Endometrium (tissue), 2 donors: Measurements from ENCODE around the gene MAP7.
"Not testable (repeated sequence)": the region's sequence is repeated elsewhere in the genome, so short reads cannot be mapped to it uniquely, and the experiment has no call there.

Experiments
- FAIRE-seq: peaks from 2 replicates; lab custom pipeline; 2012; peaks lifted over from hg19 to GRCh38; lab: Jason Lieb, UNC
- donor health status: control.
- donor health status: control.

The MAP7 gene

DNA sequence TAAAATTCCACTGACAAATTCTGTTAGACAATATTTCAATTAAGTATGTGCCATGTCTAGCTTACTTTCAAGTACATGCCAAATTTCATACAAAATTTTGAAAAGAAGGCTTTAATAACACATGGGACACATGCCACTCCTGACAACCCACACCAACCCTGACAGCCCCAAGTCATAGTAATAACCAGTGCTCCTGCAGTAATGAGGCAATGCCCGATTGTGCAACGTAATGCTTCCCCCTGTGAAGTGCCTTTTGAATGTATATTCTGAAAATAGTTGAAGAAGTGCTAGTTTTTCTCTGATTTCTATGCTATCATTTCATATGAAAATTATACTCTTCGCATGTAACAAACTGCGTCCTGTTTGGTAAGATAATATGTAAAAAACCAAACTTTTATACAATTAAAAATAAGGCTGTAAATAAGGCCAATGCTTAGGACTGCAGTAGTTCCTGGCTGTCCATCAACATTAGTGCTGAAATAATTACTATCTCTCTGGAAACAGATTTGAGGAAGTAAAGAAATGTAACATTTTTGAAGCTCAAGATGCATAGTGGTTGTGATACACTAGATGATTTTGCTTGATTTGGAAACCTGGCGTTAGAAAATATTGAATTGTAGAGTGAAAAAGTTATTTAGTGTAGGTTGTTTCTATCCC, 134.7 kb downstream of the MAP7 start:
- FAIRE-seq: no peak

DNA sequence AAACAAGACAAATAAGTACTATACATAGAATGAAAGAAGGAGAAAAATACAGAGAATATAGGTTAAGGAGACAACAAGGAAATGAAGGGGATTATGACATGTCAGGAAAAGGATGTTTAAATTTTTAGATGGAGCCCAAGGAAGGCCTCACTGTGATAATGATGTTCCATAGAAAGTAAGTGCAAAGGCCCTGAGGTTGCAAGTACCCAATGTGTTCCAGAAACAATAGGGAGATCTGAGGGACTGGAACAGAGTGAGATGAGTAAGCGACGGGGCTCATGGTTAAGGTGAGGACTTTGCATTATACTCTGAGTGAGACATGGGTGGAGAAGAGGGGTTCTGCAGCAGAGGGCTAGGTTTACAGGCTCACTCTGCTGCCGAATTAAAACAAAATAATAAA, 137.8 kb downstream of the MAP7 start:
- no peak for FAIRE-seq

DNA sequence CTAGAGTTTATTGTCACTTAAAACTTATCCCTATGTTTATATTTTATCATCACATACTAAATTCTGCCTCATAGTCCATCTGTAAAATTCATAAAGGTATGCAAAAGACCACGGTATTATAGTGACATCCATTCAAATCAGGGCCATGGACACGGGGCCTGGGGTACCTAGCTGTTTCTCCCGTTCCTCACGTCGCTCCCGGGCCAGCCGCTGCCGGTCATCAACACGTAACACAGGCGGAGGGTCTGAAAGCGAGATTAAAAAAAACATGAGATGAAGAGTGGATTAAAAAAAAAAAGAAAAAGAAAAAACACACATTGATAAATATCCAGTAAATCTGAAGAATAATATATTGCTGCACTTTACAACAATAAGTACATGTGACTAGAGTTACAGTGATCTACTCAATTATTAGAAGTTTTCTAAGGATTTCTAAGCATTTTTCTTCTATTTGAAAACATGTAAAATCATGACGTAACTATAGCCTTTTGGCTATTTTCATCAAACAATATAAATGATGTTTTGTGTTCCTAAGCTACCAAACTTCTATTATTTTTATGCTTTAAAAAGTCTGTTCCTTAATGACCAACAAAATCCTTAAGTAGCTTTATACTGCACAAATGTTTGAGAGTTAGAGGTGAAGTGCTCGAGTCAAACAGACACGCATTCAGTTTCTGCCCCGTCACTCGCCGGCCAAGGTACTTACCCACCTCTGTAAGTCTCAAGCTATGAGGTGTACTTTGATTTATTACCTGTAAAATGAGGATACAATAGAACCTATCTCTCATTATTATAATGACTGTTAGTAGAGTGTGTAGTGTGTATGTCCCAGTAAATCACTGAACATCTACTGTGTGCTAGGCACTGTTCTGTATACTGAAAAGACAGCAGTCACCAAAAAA, 138.5 kb downstream of the MAP7 start:
- no peak for FAIRE-seq

DNA sequence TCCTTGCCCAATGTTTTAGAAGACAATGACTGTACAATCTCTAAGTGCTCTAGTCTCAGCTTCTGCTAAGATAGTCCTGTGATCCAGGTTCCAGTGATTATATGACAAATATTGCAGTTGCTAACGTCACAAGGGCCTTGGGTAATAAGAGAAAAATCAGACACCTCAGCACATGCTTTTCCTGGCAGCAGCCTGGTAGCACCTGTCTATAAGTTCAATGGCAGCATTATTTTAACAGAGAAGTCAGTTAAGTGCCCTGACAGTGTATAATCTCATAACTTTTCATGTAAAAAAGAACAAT, 139.2 kb downstream of the MAP7 start:
- no peak for FAIRE-seq

DNA sequence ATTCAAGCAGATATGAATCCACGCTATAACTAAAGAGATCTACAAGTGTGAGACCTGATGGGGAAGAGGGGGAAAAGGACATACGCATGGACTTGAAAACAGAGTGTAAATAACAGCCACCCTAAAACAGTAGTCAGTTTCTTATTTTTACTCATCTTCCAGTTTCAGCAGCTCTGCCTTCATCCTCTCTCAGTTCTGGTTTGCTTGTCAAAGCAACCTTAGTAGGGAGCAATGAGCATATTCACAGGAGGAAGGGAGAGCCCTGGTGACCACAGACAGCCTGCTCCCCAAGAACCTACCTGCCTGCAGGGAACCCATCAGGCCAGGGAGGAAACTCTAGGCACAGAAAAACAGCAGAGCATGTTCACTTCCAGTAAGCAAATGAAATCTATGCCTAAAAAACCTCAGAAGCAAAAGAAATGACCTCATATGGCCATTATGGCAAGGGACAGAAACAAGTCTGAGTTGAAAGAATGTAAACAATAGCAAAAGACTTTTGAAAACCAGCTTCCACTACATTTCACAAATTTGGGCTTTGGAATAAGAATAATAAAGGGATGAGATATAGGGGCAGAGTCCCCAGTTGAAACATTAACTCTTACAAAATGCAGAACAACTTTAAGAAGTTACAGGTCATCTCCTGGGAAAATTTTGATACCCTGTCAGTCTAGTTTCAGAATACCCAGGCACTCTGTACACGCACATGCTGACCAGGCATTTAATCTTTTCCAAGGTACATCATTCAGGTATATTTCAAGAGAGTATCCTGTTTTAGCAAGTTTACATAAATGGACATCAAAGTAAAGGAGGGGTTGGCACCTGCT, 139.8 kb downstream of the MAP7 start:
- peak; percentile 48 for FAIRE-seq

DNA sequence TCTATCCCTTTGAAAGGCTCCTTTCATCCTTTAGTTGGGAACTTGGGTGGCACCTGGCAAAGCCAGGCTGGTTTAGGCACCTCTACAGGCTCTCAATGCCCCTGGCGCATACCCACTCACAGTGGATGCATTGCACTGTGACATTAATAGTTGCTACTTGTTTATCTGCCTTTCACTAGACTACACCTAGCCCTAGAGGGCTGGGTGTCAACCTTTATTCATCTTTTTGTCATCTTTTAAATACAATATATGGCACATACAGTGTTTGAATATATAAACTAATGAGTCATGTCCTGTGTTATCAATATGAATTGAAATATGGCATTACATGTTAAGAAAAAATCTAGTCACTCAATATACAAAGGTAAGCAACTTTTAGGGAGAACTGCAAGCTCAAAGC, 140.6 kb downstream of the MAP7 start:
- FAIRE-seq: no peak

DNA sequence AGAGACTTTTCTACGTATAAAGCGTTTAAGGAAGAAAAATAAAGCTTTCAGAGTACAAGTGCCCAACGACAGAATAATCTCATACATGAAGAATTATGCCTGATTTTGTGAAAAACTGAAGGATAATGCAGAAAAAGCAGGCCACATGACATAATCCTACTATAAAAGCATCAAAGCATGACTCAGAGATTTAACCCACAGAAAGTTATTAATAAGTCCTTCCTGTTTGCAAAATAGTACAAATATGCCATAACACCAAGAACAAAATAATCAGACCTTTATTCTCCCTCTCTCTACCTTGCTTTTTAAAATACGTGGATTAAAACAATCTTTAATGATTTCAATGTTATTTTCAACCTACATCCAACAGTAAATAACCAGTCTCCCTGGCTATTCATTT, 142.0 kb downstream of the MAP7 start:
- no peak for FAIRE-seq

DNA sequence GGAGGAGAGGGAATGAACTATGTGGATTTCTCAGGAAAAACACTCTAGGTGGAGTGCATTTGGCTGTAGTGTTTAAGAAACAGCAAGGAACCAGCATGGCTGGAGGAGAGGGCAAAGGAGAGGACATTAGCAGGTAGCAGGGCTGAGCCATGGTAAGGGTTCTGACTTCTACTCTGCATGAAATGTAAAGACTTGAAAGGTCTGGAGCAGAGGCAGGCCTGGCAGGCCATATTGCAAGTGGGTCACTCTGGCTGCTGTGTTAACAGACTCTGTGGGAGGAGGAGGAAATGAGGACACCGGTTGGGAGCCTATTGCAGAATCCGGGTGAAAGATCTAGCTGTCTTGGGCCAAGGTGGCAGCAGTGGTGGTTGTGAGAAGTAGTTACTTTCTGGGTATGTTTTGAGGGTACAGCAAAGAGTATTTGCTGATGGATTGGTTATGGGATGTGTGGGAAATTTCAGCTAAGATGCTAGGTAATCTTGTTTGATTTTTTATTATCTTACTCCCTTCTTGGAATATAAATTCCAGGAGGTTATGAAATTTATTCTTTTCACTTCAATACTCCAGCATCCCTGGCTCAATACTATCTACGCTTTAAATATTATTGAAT, 144.7 kb downstream of the MAP7 start:
- no peak for FAIRE-seq

DNA sequence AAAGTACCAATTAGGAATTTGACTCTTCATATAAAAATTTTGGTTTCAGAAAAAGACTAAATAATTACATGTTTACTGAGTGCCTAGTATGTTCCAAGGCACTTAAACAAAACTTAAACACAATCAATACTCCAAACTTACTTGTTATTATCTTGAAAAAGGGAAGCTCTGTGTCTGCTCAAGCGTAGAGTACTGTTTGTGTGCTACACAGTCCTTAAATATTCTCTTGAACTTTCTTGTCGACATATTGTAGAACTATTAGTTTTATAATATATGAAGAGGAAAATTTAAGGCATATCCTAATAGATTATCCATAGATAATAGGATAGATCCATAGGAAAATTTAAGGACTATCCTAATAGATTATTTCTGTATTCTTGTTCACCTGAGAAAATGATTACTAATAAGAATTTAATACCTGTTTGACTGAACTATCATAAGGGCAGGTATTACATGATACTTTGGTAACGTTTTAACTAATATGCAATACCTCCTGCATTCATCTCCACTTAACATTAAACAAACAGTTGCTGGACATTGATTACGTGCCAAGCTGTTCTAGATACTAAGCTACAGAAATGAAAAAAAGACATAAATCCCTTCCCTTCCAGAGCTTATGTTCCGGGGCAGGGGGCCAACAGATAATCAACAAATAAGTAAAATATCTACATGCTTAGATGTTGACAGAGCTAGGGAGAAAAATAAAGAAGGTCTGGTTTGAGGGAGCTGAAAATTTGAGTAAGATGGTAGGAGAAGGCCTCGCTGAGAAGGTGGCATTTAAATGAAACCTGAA, 145.4 kb downstream of the MAP7 start:
- FAIRE-seq: no peak

DNA sequence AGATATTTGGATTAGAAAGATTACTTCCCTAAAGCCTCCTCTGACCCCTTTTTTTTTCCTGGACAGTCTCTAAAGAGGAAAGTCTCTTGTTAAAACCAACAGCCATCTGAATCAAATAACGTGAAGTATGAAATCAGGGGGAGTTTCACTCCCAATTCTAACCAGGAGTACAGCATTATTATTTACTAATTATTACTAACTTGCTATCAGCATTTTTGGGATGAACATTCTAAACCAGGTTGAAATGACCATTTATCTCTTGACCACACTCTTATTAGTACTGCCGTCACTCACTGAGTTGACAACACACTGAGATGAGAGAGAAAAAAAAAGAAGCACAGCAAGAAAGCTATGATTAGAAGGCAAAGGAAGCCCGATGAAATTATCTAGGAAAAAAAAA, 146.2 kb downstream of the MAP7 start:
- FAIRE-seq: no peak

DNA sequence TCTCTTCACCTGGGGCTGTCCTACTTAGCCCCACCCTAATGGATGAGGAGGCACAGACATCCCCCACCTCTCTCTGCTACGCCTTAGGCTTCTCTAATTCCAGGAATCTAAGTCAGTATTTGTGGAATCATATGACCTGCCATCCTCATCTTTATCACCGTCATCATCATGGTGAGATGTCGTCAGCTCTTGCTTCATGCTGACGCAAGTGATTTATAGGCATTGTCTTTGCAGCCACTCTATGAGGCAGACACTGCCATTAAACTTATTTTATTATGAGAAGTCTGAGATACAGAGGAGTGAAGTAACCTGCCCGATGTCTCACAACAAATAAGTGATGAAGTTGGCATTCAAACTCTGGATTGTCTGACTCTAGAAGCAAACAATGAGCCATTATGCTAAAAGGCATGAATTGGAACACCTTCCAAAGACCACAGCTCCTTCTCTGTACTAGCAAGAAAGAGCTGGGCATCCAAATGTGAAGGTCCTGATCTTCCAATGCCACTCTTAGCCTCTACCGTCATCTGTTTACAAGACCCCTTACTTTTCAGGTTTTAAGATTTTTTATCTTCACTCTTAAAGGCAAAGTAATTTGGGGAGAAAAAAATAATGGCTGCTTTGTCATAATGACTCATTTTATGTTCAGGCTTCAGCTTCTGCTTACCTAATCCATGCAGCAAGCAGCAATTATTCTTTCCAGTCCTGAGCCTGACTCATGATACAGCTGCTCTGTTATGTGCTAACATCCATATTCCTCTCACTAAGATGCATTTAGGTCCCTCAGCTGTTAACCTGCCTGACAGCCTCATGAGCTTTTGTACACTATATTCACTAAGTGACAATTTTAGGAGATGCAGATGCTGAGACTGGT, 146.9 kb downstream of the MAP7 start:
- FAIRE-seq: no peak

DNA sequence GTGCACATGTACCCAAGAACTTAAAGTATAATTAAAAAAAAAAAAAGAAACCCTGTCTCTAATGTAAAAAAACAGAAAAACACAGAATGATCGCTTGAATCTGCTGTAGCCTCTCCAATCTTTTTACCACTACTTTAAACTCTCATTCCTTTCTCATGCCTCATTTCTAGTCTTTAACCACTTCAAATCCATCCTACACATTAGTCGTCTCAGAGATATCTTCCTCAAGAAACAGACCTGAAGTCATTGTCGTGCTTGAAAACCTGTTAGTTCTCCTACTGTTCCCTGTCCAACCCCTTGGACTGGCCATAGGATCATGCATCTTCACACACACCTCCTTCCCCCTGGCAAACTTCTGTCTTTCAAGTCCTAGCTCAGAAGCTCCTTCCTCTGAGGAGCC, 148.5 kb downstream of the MAP7 start:
- FAIRE-seq: no peak

DNA sequence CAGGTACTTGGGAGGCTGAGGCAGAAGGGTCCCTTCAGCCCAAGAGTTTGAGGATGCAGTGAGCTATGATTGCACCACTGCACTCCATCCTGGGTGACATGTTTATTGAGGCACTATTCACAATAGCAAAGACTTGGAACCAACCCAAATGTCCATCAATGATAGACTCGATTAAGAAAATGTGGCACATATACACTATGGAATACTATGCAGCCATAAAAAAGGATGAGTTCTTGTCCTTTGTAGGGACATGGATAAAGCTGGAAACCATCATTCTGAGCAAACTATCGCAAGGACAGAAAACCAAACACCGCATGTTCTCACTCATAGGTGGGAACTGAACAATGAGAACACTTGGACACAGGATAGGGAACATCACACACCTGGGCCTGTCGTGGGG, 149.0 kb downstream of the MAP7 start:
- FAIRE-seq: not testable (repeated sequence)

DNA sequence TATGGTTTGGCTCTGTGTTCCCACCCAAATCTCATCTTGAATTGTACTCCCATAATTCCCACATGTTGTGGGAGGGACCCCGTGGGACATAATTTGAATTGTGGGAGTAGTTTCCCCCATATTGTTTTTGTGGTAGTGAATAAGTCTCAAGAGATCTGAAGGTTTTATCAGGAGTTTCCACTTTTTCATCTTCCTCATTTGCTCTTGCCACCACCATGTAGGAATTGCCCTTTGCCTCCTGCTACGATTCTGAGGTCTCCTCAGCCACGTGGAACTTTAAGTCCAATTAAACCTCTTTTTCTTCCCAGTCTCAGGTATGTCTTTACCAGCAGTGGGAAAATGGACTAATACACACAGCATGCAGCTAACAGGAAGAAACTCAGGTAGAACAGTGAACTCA, 151.8 kb downstream of the MAP7 start:
- no peak for FAIRE-seq

DNA sequence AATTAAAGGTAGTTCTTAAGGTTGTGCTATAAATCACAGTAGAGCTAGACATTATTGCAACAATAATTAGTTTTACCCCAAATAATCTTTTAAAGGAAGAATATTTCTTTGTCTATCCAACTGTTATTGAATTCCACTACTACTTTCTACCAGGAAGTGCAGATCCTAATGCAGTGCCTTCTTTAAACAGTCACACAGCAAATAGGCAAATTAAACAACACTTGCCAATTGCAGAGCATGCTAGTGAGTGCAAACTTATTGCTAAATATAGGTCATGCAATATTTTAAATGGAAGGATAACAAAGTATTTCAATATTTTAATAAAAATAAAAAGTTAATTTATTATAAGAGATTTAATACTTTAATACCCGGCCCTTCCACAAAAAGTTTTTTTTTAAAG, 153.3 kb downstream of the MAP7 start:
- no peak for FAIRE-seq

DNA sequence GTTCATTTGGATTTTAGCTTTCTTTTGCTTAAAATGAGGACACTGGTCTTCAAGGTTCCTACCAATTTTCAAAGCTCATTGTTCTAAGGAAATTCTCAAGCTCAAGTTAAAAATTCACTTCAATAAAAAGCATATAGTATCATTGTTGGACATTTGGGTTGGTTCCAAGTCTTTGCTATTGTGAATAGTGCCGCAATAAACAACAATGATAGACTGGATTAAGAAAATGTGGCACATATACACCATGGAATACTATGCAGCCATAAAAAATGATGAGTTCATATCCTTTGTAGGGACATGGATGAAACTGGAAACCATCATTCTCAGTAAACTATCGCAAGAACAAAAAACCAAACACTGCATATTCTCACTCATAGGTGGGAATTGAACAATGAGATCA, 159.3 kb downstream of the MAP7 start:
- not testable (repeated sequence) for FAIRE-seq

DNA sequence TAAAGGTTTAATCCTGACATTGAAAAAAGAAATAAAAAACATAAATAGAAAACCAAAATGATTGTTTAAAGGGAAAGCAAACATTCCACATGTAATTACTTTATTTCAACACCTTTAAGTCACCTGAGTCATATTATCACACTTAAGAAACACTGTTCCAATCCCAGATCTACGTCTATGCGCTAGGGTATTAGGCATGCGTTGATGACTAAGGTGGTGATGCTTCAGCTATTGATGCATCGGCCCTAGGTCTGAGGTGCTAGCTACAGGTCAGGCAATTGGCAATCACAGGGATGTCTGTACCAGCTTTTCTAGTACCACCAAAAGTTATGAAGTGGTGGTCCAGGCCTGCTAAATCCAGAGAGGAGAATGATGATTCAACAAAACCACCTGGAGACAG, 162.9 kb downstream of the MAP7 start:
- no peak for FAIRE-seq

DNA sequence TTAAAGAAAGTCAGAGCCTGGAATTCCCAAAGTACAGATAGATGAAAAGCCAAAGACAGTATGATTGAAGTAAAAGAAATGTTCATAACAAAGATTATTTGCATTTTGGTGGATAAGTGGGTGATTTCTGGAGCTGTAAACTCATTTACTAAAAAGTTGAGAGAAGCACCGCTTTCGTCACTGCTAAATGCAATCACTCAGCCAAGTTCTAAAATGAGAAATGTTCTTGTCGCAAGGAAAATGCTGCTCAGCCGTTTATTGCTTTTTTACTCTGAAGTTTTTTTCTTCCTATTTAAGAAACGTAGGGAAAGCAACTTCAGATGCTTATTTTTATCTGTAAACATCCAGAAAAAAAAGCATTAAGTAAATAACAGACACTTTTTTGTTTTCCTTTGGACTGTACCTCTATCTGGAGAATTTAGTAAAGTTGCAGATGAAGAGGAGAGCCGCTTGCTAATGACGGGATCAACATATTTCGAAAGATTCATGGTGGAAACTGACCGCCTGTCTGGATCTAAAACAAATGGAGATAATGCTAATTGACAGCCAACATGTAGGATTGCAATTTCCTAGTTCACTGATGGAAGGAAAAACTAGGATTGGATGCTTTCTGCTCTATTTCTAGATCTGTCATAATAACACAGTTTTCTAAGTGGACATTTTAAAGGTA, 166.8 kb downstream of the MAP7 start:
- no peak for FAIRE-seq

DNA sequence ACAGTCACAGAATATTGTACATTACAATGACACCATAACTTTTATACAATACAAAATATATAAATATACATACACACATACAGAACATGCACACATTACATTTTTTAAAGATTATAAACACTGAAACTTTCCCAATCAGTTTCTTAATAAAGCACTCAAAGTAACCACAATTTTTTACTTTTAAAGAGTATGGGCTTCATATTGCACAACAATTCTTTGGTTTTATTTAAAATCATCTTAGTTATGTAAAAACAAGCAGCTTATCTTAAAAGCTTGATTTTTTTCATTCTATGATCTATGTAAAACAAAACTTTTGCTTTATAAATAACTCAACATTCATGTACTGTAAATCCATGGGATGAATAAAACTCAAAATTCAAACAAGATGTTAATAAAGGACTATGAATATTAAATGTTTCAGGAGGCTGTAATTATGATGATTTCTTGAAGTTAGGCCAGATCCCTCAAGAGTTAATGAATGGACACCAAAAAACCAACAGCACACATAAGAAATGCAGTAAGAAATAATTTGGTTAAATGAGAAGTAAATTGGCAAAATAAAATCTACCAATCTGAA, 167.5 kb downstream of the MAP7 start:
- FAIRE-seq: no peak

DNA sequence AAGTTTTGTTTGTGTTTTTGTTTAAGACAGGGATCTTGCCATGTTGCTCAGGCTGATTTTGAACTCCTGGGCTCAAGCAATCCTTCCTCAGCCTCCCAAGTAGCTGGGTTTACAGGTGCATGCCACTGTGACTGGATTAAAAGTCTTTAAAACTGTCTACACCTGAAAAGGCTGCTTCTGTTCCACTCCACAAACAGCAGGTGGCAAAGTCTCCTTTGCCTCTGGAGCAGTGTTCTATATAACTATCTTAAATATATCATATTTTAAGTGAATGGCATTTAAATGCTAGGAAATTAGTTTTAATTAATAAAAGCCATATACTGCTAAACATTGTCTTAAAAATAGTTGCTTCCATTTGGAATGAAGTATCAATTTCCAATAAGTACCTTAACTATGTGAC, 171.3 kb downstream of the MAP7 start:
- no peak for FAIRE-seq
